Measurements from ENCODE around the gene AUTS2. TPM values are rescaled to one million over a fixed set of nuclear protein-coding genes. Genes with fewer than 3 reads are reported as not detected.
A peak's percentile ranks its signal among the peaks of the same experiment; 100 is the strongest.

AUTS2 gene
- total and polyA plus RNA-seq, 4 donors = 4.9 to 24.4 (median 7.0) TPM

DNA sequence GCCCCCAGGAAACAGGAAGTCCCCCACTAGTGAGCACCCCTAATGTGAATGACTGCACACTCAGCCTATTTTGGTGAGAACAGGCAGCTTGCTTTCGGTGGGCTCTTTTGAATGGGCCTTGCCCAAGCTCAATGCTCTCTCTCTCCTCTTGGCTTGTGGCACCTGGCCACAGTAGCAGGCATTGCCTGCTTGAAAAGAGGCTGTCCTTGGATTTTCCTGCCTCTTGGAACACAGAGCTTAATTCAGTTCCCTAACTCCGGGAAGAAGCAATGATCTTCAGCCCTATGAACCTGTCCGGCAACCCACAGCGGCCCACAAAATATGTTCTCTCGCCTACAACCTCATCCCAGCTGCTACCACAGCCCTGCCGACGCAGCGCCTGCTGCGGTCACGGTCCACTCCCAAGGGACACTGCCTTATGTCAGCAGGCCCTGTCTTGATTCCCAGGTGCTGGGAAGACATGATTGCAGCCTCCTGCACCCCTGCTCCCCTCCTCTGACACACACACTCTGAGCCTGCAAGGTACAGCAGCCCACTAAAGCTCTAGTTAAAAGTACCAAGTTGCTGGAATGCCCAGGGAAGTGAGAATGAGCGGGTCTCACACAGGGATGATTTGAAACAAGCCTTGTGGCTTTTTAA lies 818.2 kb downstream of the AUTS2 start:
- TF ChIP-seq, protein P1, sequence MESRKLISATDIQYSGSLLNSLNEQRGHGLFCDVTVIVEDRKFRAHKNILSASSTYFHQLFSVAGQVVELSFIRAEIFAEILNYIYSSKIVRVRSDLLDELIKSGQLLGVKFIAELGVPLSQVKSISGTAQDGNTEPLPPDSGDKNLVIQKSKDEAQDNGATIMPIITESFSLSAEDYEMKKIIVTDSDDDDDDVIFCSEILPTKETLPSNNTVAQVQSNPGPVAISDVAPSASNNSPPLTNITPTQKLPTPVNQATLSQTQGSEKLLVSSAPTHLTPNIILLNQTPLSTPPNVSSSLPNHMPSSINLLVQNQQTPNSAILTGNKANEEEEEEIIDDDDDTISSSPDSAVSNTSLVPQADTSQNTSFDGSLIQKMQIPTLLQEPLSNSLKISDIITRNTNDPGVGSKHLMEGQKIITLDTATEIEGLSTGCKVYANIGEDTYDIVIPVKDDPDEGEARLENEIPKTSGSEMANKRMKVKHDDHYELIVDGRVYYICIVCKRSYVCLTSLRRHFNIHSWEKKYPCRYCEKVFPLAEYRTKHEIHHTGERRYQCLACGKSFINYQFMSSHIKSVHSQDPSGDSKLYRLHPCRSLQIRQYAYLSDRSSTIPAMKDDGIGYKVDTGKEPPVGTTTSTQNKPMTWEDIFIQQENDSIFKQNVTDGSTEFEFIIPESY (IDR thresholded peaks at IDR 0.05) = no peak
- TF ChIP-seq, protein P2, sequence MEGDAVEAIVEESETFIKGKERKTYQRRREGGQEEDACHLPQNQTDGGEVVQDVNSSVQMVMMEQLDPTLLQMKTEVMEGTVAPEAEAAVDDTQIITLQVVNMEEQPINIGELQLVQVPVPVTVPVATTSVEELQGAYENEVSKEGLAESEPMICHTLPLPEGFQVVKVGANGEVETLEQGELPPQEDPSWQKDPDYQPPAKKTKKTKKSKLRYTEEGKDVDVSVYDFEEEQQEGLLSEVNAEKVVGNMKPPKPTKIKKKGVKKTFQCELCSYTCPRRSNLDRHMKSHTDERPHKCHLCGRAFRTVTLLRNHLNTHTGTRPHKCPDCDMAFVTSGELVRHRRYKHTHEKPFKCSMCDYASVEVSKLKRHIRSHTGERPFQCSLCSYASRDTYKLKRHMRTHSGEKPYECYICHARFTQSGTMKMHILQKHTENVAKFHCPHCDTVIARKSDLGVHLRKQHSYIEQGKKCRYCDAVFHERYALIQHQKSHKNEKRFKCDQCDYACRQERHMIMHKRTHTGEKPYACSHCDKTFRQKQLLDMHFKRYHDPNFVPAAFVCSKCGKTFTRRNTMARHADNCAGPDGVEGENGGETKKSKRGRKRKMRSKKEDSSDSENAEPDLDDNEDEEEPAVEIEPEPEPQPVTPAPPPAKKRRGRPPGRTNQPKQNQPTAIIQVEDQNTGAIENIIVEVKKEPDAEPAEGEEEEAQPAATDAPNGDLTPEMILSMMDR (IDR thresholded peaks at IDR 0.05; ENCODE audit: low read depth, low read length, missing input control) = no peak
- TF ChIP-seq HNF4G (IDR thresholded peaks at IDR 0.05) (no peak), NR2F2 (IDR thresholded peaks at IDR 0.05) (no peak), HNF4A (conservative IDR thresholded peaks at IDR 0.05) (no peak), RAD21 (IDR thresholded peaks at IDR 0.05) (no peak), GABPA (IDR thresholded peaks at IDR 0.05 in 1 of 2, conservative IDR thresholded peaks at IDR 0.05 in 1 of 2) (no peak), EGR1 (IDR thresholded peaks at IDR 0.05; ENCODE audit: low read depth in 2 of 2) (no peak), FOXA2 (IDR thresholded peaks at IDR 0.05) (no peak), TAF1 (conservative IDR thresholded peaks at IDR 0.05) (no peak), FOXA1 (IDR thresholded peaks at IDR 0.05) (no peak)
- TF ChIP-seq, protein P3, sequence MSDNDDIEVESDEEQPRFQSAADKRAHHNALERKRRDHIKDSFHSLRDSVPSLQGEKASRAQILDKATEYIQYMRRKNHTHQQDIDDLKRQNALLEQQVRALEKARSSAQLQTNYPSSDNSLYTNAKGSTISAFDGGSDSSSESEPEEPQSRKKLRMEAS (IDR thresholded peaks at IDR 0.05) = no peak
- TF ChIP-seq, protein P4, sequence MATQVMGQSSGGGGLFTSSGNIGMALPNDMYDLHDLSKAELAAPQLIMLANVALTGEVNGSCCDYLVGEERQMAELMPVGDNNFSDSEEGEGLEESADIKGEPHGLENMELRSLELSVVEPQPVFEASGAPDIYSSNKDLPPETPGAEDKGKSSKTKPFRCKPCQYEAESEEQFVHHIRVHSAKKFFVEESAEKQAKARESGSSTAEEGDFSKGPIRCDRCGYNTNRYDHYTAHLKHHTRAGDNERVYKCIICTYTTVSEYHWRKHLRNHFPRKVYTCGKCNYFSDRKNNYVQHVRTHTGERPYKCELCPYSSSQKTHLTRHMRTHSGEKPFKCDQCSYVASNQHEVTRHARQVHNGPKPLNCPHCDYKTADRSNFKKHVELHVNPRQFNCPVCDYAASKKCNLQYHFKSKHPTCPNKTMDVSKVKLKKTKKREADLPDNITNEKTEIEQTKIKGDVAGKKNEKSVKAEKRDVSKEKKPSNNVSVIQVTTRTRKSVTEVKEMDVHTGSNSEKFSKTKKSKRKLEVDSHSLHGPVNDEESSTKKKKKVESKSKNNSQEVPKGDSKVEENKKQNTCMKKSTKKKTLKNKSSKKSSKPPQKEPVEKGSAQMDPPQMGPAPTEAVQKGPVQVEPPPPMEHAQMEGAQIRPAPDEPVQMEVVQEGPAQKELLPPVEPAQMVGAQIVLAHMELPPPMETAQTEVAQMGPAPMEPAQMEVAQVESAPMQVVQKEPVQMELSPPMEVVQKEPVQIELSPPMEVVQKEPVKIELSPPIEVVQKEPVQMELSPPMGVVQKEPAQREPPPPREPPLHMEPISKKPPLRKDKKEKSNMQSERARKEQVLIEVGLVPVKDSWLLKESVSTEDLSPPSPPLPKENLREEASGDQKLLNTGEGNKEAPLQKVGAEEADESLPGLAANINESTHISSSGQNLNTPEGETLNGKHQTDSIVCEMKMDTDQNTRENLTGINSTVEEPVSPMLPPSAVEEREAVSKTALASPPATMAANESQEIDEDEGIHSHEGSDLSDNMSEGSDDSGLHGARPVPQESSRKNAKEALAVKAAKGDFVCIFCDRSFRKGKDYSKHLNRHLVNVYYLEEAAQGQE (IDR thresholded peaks at IDR 0.05) = no peak
- DNase-seq (ENCODE audit: low spot score) = no peak
- Histone ChIP-seq H3K36me3 (ENCODE audit: control insufficient read depth in 4 of 4, insufficient read depth in 3 of 4, low read depth in 1 of 4, low read length in 3 of 4) (no peaks in the 10 kb centered on the region), H3K9me3 (ENCODE audit: control insufficient read depth in 4 of 4, low read length in 3 of 4) (no peaks in the 10 kb centered on the region), H3K4me3 (ENCODE audit: low read depth in 1 of 3, low read length in 3 of 3) (no peak overlapping the region), H3K9ac (ENCODE audit: low read depth in 1 of 2, low read length in 2 of 2) (no peak overlapping the region), H3K4me1 (ENCODE audit: control insufficient read depth in 4 of 4, insufficient read depth in 4 of 4, low read length in 3 of 4) (no peaks in the 10 kb centered on the region), H3K27me3 (ENCODE audit: control insufficient read depth in 4 of 4, insufficient read depth in 4 of 4, low read length in 3 of 4) (no peaks in the 10 kb centered on the region), H3K27ac (ENCODE audit: low read depth in 1 of 2, low read length in 2 of 2) (no peak overlapping the region)
- 97% methylated on average over 11 of the region's 11 CpGs for WGBS

DNA sequence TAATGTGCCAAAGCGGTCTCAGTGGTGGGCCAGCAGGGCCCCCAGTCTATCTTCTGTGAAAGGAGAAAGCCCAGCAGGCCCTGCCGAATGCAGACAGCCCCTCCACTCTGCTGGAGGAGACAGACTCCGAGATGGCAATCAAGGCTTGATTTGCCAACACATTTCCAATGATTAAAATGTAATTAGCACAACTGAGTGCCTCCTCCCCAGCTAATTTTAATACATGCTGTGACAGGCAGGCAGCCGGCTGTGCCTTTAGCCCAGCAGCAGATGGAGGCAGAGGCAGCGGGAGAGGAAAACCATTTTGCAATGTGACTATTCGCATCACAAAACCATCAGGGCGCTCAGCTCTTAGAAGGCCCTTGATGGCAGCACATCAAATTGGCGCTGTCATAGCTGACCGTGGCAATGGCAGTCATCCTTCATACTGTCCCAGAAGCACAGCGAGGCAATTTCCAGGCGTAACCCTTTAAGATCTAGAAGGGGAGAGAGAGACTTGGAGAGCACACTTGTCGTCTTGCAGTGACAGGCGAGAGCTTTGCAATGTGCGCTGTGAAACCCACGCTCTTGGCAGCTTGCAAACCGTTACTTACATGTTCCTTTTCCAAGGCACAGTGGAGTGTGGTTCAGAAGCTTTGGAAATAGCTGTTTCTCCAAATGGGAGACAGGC lies 818.8 kb downstream of the AUTS2 start:
- Histone ChIP-seq H3K9me3 (ENCODE audit: control insufficient read depth in 4 of 4, low read length in 3 of 4) (no peaks in the 10 kb centered on the region), H3K9ac (ENCODE audit: low read depth in 1 of 2, low read length in 2 of 2) (no peak overlapping the region), H3K27me3 (ENCODE audit: control insufficient read depth in 4 of 4, insufficient read depth in 4 of 4, low read length in 3 of 4) (no peaks in the 10 kb centered on the region), H3K36me3 (ENCODE audit: control insufficient read depth in 4 of 4, insufficient read depth in 3 of 4, low read depth in 1 of 4, low read length in 3 of 4) (no peaks in the 10 kb centered on the region), H3K4me1 (ENCODE audit: control insufficient read depth in 4 of 4, insufficient read depth in 4 of 4, low read length in 3 of 4) (no peaks in the 10 kb centered on the region), H3K27ac (ENCODE audit: low read depth in 1 of 2, low read length in 2 of 2) (no peak overlapping the region), H3K4me3 (ENCODE audit: low read depth in 1 of 3, low read length in 3 of 3) (no peak overlapping the region)
- DNase-seq (ENCODE audit: low spot score) = no peak
- 94% methylated on average over 16 of the region's 16 CpGs for WGBS
- TF ChIP-seq RAD21 (IDR thresholded peaks at IDR 0.05) = peak; percentile 17 to 41
- no peak for TF ChIP-seq YY1 (IDR thresholded peaks at IDR 0.05)
